HEK293 (cell line): ENCODE data around the gene COQ4.

Experiments used
- KLF9 ChIP-seq: fragments of 450-650 bp; formaldehyde crosslinking; IDR thresholded peaks from 2 replicates; pipeline ENCODE4 v1.5.1; 2016; ENCODE audit warnings: missing biosample characterization, missing genetic modification characterization, low read depth
- OVOL3 ChIP-seq: fragments of 450-650 bp; formaldehyde crosslinking; IDR thresholded peaks from 2 replicates; pipeline ENCODE4 v1.5.1; 2016; ENCODE audit warnings: missing biosample characterization, missing genetic modification characterization
- PRDM1 ChIP-seq: fragments of 450-650 bp; formaldehyde crosslinking; IDR thresholded peaks from 2 replicates; pipeline ENCODE4; 2016; ENCODE audit warnings: missing biosample characterization, missing genetic modification characterization
- SALL2 ChIP-seq: fragments of 450-650 bp; formaldehyde crosslinking; IDR thresholded peaks from 2 replicates; pipeline ENCODE4 v1.5.0; 2017; ENCODE audit warnings: missing biosample characterization, mild to moderate bottlenecking, missing genetic modification characterization, borderline replicate concordance
- SETDB1 ChIP-seq: IDR thresholded peaks from one replicate; pipeline ENCODE4 v1.6.1; 2017; ENCODE audit warnings: mild to moderate bottlenecking, low read length, moderate library complexity, mixed read lengths; ENCODE audit not compliant: insufficient read length
- ZBTB17 ChIP-seq: fragments of 450-650 bp; formaldehyde crosslinking; IDR thresholded peaks from 2 replicates; pipeline ENCODE4 v1.5.1; 2016; ENCODE audit warnings: missing biosample characterization, missing genetic modification characterization
- ZNF138 ChIP-seq: fragments of 450-650 bp; formaldehyde crosslinking; IDR thresholded peaks from 2 replicates; pipeline ENCODE4 v1.5.1; 2016; ENCODE audit warnings: missing biosample characterization, missing genetic modification characterization, borderline replicate concordance
- ZNF169 ChIP-seq: fragments of 450-650 bp; formaldehyde crosslinking; IDR thresholded peaks from 2 replicates; pipeline ENCODE4 v1.5.1; 2016; ENCODE audit warnings: missing biosample characterization, missing genetic modification characterization
- ZNF391 ChIP-seq: fragments of 450-650 bp; formaldehyde crosslinking; IDR thresholded peaks from 2 replicates; pipeline ENCODE4 v1.5.1; 2016; ENCODE audit warnings: low read depth, missing biosample characterization, missing genetic modification characterization, borderline replicate concordance
- ZNF558 ChIP-seq: fragments of 450-650 bp; formaldehyde crosslinking; IDR thresholded peaks from 2 replicates; pipeline ENCODE4 v1.5.1; 2016; ENCODE audit warnings: missing biosample characterization, missing genetic modification characterization
- TF ChIP-seq, protein P1 (sequence below): fragments of 450-650 bp; formaldehyde crosslinking; IDR thresholded peaks from 2 replicates; pipeline ENCODE4 v1.5.1; 2016; ENCODE audit warnings: missing biosample characterization, missing genetic modification characterization
- TF ChIP-seq, protein P2 (sequence below): fragments of 450-650 bp; formaldehyde crosslinking; IDR thresholded peaks from 2 replicates; pipeline ENCODE4 v1.5.1; 2017; ENCODE audit warnings: missing biosample characterization, missing genetic modification characterization
- TF ChIP-seq, protein P3 (sequence below): fragments of 450-650 bp; formaldehyde crosslinking; IDR thresholded peaks from 2 replicates; pipeline ENCODE4 v1.5.1; 2016; ENCODE audit warnings: missing biosample characterization, missing genetic modification characterization

DNA sequence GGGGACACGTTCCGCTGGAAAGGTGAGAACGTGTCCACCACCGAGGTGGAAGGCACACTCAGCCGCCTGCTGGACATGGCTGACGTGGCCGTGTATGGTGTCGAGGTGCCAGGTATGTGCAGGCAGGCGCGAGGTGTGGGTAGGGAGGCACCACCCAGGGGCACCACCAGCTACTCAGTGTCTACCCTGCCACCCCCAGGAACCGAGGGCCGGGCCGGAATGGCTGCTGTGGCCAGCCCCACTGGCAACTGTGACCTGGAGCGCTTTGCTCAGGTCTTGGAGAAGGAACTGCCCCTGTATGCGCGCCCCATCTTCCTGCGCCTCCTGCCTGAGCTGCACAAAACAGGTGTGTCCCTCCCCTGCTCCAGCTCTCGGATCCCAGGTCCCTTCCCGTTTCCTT lies 32.8 kb downstream of the COQ4 start:
- TF ChIP-seq ZNF391 (tag by site-specific recombination) (no peak), ZNF169 (tag by site-specific recombination) (no peak), KLF9 (no peak), ZNF138 (tag by site-specific recombination) (no peak), SALL2 (tag by site-specific recombination) (no peak), OVOL3 (tag by site-specific recombination) (no peak), ZNF558 (tag by site-specific recombination) (no peak), SETDB1 (no peak), PRDM1 (no peak), ZBTB17 (tag by site-specific recombination) (no peak)
- TF ChIP-seq, protein P1, sequence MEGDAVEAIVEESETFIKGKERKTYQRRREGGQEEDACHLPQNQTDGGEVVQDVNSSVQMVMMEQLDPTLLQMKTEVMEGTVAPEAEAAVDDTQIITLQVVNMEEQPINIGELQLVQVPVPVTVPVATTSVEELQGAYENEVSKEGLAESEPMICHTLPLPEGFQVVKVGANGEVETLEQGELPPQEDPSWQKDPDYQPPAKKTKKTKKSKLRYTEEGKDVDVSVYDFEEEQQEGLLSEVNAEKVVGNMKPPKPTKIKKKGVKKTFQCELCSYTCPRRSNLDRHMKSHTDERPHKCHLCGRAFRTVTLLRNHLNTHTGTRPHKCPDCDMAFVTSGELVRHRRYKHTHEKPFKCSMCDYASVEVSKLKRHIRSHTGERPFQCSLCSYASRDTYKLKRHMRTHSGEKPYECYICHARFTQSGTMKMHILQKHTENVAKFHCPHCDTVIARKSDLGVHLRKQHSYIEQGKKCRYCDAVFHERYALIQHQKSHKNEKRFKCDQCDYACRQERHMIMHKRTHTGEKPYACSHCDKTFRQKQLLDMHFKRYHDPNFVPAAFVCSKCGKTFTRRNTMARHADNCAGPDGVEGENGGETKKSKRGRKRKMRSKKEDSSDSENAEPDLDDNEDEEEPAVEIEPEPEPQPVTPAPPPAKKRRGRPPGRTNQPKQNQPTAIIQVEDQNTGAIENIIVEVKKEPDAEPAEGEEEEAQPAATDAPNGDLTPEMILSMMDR (tag by site-specific recombination) = no peak
- TF ChIP-seq, protein P2, sequence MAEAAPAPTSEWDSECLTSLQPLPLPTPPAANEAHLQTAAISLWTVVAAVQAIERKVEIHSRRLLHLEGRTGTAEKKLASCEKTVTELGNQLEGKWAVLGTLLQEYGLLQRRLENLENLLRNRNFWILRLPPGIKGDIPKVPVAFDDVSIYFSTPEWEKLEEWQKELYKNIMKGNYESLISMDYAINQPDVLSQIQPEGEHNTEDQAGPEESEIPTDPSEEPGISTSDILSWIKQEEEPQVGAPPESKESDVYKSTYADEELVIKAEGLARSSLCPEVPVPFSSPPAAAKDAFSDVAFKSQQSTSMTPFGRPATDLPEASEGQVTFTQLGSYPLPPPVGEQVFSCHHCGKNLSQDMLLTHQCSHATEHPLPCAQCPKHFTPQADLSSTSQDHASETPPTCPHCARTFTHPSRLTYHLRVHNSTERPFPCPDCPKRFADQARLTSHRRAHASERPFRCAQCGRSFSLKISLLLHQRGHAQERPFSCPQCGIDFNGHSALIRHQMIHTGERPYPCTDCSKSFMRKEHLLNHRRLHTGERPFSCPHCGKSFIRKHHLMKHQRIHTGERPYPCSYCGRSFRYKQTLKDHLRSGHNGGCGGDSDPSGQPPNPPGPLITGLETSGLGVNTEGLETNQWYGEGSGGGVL (tag by site-specific recombination) = no peak
- TF ChIP-seq, protein P3, sequence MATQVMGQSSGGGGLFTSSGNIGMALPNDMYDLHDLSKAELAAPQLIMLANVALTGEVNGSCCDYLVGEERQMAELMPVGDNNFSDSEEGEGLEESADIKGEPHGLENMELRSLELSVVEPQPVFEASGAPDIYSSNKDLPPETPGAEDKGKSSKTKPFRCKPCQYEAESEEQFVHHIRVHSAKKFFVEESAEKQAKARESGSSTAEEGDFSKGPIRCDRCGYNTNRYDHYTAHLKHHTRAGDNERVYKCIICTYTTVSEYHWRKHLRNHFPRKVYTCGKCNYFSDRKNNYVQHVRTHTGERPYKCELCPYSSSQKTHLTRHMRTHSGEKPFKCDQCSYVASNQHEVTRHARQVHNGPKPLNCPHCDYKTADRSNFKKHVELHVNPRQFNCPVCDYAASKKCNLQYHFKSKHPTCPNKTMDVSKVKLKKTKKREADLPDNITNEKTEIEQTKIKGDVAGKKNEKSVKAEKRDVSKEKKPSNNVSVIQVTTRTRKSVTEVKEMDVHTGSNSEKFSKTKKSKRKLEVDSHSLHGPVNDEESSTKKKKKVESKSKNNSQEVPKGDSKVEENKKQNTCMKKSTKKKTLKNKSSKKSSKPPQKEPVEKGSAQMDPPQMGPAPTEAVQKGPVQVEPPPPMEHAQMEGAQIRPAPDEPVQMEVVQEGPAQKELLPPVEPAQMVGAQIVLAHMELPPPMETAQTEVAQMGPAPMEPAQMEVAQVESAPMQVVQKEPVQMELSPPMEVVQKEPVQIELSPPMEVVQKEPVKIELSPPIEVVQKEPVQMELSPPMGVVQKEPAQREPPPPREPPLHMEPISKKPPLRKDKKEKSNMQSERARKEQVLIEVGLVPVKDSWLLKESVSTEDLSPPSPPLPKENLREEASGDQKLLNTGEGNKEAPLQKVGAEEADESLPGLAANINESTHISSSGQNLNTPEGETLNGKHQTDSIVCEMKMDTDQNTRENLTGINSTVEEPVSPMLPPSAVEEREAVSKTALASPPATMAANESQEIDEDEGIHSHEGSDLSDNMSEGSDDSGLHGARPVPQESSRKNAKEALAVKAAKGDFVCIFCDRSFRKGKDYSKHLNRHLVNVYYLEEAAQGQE = no peak
